K562 (cell line): Measurements from ENCODE around the gene RUVBL2. TPM values are rescaled to one million over a fixed set of nuclear protein-coding genes. Genes with fewer than 3 reads are reported as not detected.
A peak's percentile ranks its signal among the peaks of the same experiment; 100 is the strongest.

Experiments used
- AFF1 ChIP-seq, 2 experiments: fragments of 450-650 bp; IDR thresholded peaks; 2 replicates each; pipeline ENCODE4 v1.6.1; 2018; ENCODE audit warnings: mild to moderate bottlenecking in 2 of 2, low read depth in 1 of 2; ENCODE audit not compliant: partially characterized antibody in 2 of 2
- BCL6 ChIP-seq: fragments of 250-450 bp; sonication (Bioruptor Pico); IDR thresholded peaks from 2 replicates; pipeline ENCODE4 v1.4.0; 2020
- CBFB ChIP-seq: sonication (generic); formaldehyde crosslinking; IDR thresholded peaks from 2 replicates; pipeline ENCODE4 v1.4.0; 2020; ENCODE audit warnings: mild to moderate bottlenecking, missing genetic modification reagents
- FOXJ2 ChIP-seq: fragments of 200-800 bp; sonication (Bioruptor generic); IDR thresholded peaks from 2 replicates; pipeline ENCODE4 v1.6.1; 2016; ENCODE audit warnings: missing genetic modification characterization, missing compliant biosample characterization
- MBD1 ChIP-seq: fragments of 250-450 bp; sonication (Bioruptor Pico); IDR thresholded peaks from 2 replicates; pipeline ENCODE4 v1.8.0; 2022; ENCODE audit warnings: inconsistent platforms
- PCBP2 ChIP-seq: fragments of 200-400 bp; formaldehyde crosslinking; IDR thresholded peaks from 2 replicates; pipeline ENCODE4 v1.6.1; 2018; ENCODE audit warnings: low read length, low read depth, mild to moderate bottlenecking, moderate library complexity; ENCODE audit not compliant: poor library complexity, severe bottlenecking
- RUNX1 ChIP-seq: sonication (generic); IDR thresholded peaks from 2 replicates; pipeline ENCODE4 v1.6.1; 2016; ENCODE audit warnings: antibody characterized with exemption, low read depth
- SAFB ChIP-seq: fragments of 200-400 bp; formaldehyde crosslinking; IDR thresholded peaks from 2 replicates; pipeline ENCODE4 v1.6.1; 2017; ENCODE audit warnings: low read depth, low read length, borderline replicate concordance
- SLC30A9 ChIP-seq: fragments of 250-450 bp; sonication (Bioruptor Pico); IDR thresholded peaks from 2 replicates; pipeline ENCODE4 v1.8.0; 2022; ENCODE audit warnings: mild to moderate bottlenecking, moderate library complexity
- XRCC3 ChIP-seq: fragments of 450-650 bp; IDR thresholded peaks from 2 replicates; pipeline ENCODE4 v1.6.1; 2017; ENCODE audit warnings: mild to moderate bottlenecking, moderate library complexity
- ZBTB12 ChIP-seq: fragments of 250-450 bp; sonication (Bioruptor Pico); IDR thresholded peaks from 2 replicates; pipeline ENCODE4 v1.4.0; 2020
- ZMIZ1 ChIP-seq, 2 experiments: fragments of 150-350 bp in 1 of 2; IDR thresholded peaks; 2 replicates each; pipeline ENCODE4 v1.6.1; 2012 to 2016; ENCODE audit warnings: low read depth in 2 of 2, low read length in 2 of 2, mild to moderate bottlenecking in 1 of 2, moderate library complexity in 1 of 2
- ZNF511 ChIP-seq: sonication (generic); formaldehyde crosslinking; IDR thresholded peaks from 2 replicates; pipeline ENCODE4 v1.8.0; 2022; ENCODE audit warnings: mild to moderate bottlenecking, missing genetic modification reagents
- polyA plus RNA-seq, 8 experiments: library from polyadenylated mRNA; depleted of rRNA in 4 of 8; stranded (reverse) in 5 of 8; unstranded in 3 of 8; fragments of >200 nt; fragmentation: Nextera tagmentation in 2 of 8; fragmentation: Illumina TruSeq in 1 of 8; extraction: Ambion mirVana in 2 of 8; extraction: Trizol in 1 of 8; gene quantifications; 2 replicates each; pipeline versions ENCODE4 v1.2.1 to v1.2.3, GENCODE V29; 2011 to 2014; ENCODE audit warnings: inconsistent platforms in 1 of 8, missing spikeins in 1 of 8
- total RNA-seq, 7 experiments: library from RNA; depleted of rRNA in 6 of 7; stranded (reverse); fragments of >200 nt in 6 of 7; fragmentation: Illumina TruSeq in 2 of 7; extraction: Trizol in 2 of 7; gene quantifications; 2 replicates each; pipeline versions ENCODE4 v1.2.1 to v1.2.3, GENCODE V29; 2011 to 2021; ENCODE audit warnings: low replicate concordance in 1 of 7

The RUVBL2 gene
- total and polyA plus RNA-seq, 9 of the 15 experiments (the other 6 are each of a cell fraction or from before 2014, with no cell fraction given) = 71.4 to 453 (median 237) TPM

- no peak for TF ChIP-seq RUNX1
- no peak for TF ChIP-seq SLC30A9
- no peak for TF ChIP-seq XRCC3
- TF ChIP-seq FOXJ2 = 0 out of 2 replicates have a peak, but pooled peaks have one; percentile 49
- TF ChIP-seq PCBP2 = no peak
- peak in 1 of 2 experiments; percentile 48; a peak in 1 of 4 replicates for TF ChIP-seq ZMIZ1 (IDR thresholded peaks at IDR 0.05; ENCODE audit: low read depth in 2 of 2, low read length in 2 of 2)
- peak; percentile 42; the same call in 1 of the 2 replicates for TF ChIP-seq SAFB
- 0 out of 2 replicates have a peak, but pooled peaks have one; percentile 12 for TF ChIP-seq CBFB (CRISPR knock-in tag)
- no peak for TF ChIP-seq BCL6 (CRISPR knock-in tag)
- TF ChIP-seq MBD1 (CRISPR knock-in tag) = no peak
- peak in 1 of 2 experiments; percentile 23 for TF ChIP-seq AFF1 (IDR thresholded peaks at IDR 0.05; ENCODE audit: low read depth in 1 of 2, partially characterized antibody in 2 of 2)
- TF ChIP-seq ZNF511 (CRISPR knock-in tag) = peak; percentile 13
- TF ChIP-seq ZBTB12 (CRISPR knock-in tag) = peak; percentile 39; the same call in 1 of the 2 replicates
Measured at GRCh38 chr19:48993175-48994034, at the start of gene RUVBL2, which contains the start of gene GYS1 (continued).
